Gastroesophageal sphincter (tissue), 3 donors: ENCODE results near the gene GUCY1A1.

ENCODE experiments used
- CTCF ChIP-seq, 4 experiments: fragments of 200-600 bp in 2 of 4; fragments of 450-650 bp in 2 of 4; sonication (generic) in 1 of 4; IDR thresholded peaks; one replicate each; pipeline ENCODE4 v1.5.1; 2017 to 2019; ENCODE audit warnings: antibody characterized with exemption in 4 of 4, mild to moderate bottlenecking in 2 of 4, moderate library complexity in 2 of 4
- EP300 ChIP-seq: sonication (generic); formaldehyde crosslinking; IDR thresholded peaks from one replicate; pipeline ENCODE4 v1.6.1; 2017; ENCODE audit warnings: antibody characterized with exemption, mild to moderate bottlenecking
- POLR2AphosphoS5 ChIP-seq: sonication (generic); formaldehyde crosslinking; IDR thresholded peaks from one replicate; pipeline ENCODE4 v1.6.1; 2017; ENCODE audit warnings: antibody characterized with exemption

GRCh38 chr4:155780775-155781174 is 114.1 kb downstream of the GUCY1A1 start:
- TF ChIP-seq CTCF (IDR thresholded peaks at IDR 0.05), result no peak
- TF ChIP-seq EP300, result no peak
- TF ChIP-seq POLR2AphosphoS5, result peak; percentile 52
